Mesenchymal stem cell (in vitro differentiated cells and primary cell): ENCODE results near the gene ATP10D.

ENCODE experiments used
- DNase-seq: peaks from one replicate; pipeline ENCODE4 v3.0.0-alpha.2; 2013
- H2AFZ ChIP-seq: one replicate; pipeline ENCODE4 v1.6.1; 2013; ENCODE audit warnings: low read depth, mild to moderate bottlenecking, control low read depth, inconsistent platforms, low read length, moderate library complexity
- H2AK5ac ChIP-seq: 2 replicates; pipeline ENCODE4 v1.6.1; 2013; ENCODE audit warnings: low read length, moderate library complexity, mild to moderate bottlenecking, inconsistent platforms; ENCODE audit not compliant: severe bottlenecking
- H2BK120ac ChIP-seq: one replicate; pipeline ENCODE4 v1.6.1; 2013; ENCODE audit warnings: low read depth, mild to moderate bottlenecking, inconsistent platforms, low read length, moderate library complexity
- H2BK12ac ChIP-seq, 2 experiments: one replicate each; pipeline ENCODE4 v1.6.1; 2013; ENCODE audit warnings: inconsistent platforms in 2 of 2, low read length in 2 of 2, mild to moderate bottlenecking in 2 of 2, moderate library complexity in 2 of 2, control low read depth in 1 of 2
- H2BK15ac ChIP-seq: one replicate; pipeline ENCODE4 v1.6.1; 2013; ENCODE audit warnings: mild to moderate bottlenecking, low read depth, inconsistent platforms; ENCODE audit not compliant: poor library complexity, severe bottlenecking
- H2BK5ac ChIP-seq: 2 replicates; pipeline ENCODE4 v1.6.1; 2013; ENCODE audit warnings: low read depth, mild to moderate bottlenecking, low read length, control low read depth, inconsistent platforms; ENCODE audit not compliant: poor library complexity, severe bottlenecking
- H3K14ac ChIP-seq, 2 experiments: one replicate each; pipeline ENCODE4 v1.6.1; 2013; ENCODE audit warnings: inconsistent platforms in 2 of 2, low read length in 2 of 2, control low read depth in 1 of 2, mild to moderate bottlenecking in 1 of 2, moderate library complexity in 1 of 2
- H3K18ac ChIP-seq, 2 experiments: one replicate each; pipeline ENCODE4 v1.6.1; 2013; ENCODE audit warnings: inconsistent platforms in 2 of 2, low read length in 2 of 2, control low read depth in 1 of 2, low read depth in 1 of 2, mild to moderate bottlenecking in 1 of 2
- H3K23ac ChIP-seq, 2 experiments: one replicate each; pipeline ENCODE4 v1.6.1; 2013; ENCODE audit warnings: inconsistent platforms in 2 of 2, low read length in 2 of 2, mild to moderate bottlenecking in 2 of 2, moderate library complexity in 2 of 2, control low read depth in 1 of 2
- H3K27ac ChIP-seq: 2 replicates; pipeline ENCODE4 v1.5.1; 2013; ENCODE audit warnings: mild to moderate bottlenecking, moderate library complexity, low read length, control low read depth, inconsistent platforms; ENCODE audit not compliant: poor library complexity, severe bottlenecking
- H3K27me3 ChIP-seq, 2 experiments: 2 replicates each; pipeline versions ENCODE4 v1.6.1 to v1.7.0; 2013; ENCODE audit warnings: low read length in 2 of 2, mild to moderate bottlenecking in 2 of 2, moderate library complexity in 2 of 2, control low read depth in 1 of 2, inconsistent platforms in 1 of 2; ENCODE audit not compliant: control insufficient read depth in 1 of 2, insufficient read depth in 1 of 2
- H3K36me3 ChIP-seq, 2 experiments: 2 replicates each; pipeline versions ENCODE4 v1.6.1 to v1.7.0; 2013; ENCODE audit warnings: low read length in 2 of 2, control low read depth in 1 of 2, inconsistent platforms in 1 of 2, low read depth in 1 of 2, mild to moderate bottlenecking in 1 of 2; ENCODE audit not compliant: insufficient read depth in 2 of 2, control insufficient read depth in 1 of 2
- H3K4ac ChIP-seq, 2 experiments: one replicate each; pipeline ENCODE4 v1.6.1; 2013; ENCODE audit warnings: inconsistent platforms in 2 of 2, low read length in 2 of 2, mild to moderate bottlenecking in 2 of 2, moderate library complexity in 2 of 2, control low read depth in 1 of 2, low read depth in 1 of 2
- H3K4me1 ChIP-seq: 2 replicates; pipeline ENCODE4 v1.6.1; 2013; ENCODE audit warnings: low read depth, low read length, control low read depth; ENCODE audit not compliant: control insufficient read depth, insufficient read depth
- H3K4me2 ChIP-seq: 2 replicates; pipeline ENCODE4 v1.6.1; 2013; ENCODE audit warnings: low read length, mild to moderate bottlenecking, inconsistent platforms; ENCODE audit not compliant: poor library complexity, severe bottlenecking
- H3K4me3 ChIP-seq, 2 experiments: 2 replicates each; pipeline versions ENCODE4 v1.5.1 to v1.7.0; 2013; ENCODE audit warnings: low read length in 2 of 2, mild to moderate bottlenecking in 2 of 2, control low read depth in 1 of 2, low read depth in 1 of 2; ENCODE audit not compliant: insufficient read depth in 1 of 2
- H3K79me1 ChIP-seq: replicated peaks from 2 replicates; pipeline ENCODE4 v1.6.1; 2013; ENCODE audit warnings: mild to moderate bottlenecking, control low read depth, low read length, inconsistent platforms; ENCODE audit not compliant: poor library complexity, severe bottlenecking
- H3K9ac ChIP-seq: 2 replicates; pipeline ENCODE4 v1.7.0; 2013; ENCODE audit warnings: mild to moderate bottlenecking, low read length, moderate library complexity
- H3K9me3 ChIP-seq: 2 replicates; pipeline ENCODE4 v1.7.0; 2013; ENCODE audit warnings: mild to moderate bottlenecking, low read length; ENCODE audit not compliant: control insufficient read depth
- H4K8ac ChIP-seq: one replicate; pipeline ENCODE4 v1.6.1; 2013; ENCODE audit warnings: inconsistent platforms, mild to moderate bottlenecking, low read length, moderate library complexity
- H4K91ac ChIP-seq: one replicate; pipeline ENCODE4 v1.6.1; 2013; ENCODE audit warnings: mild to moderate bottlenecking, low read length, inconsistent platforms
- WGBS: methylation state at CpG from one replicate; pipeline ENCODE4 v1.1.7; 2013; ENCODE audit warnings: mixed read lengths; 5-methylcytosine and 5-hydroxymethylcytosine counted together

Gene ATP10D

GRCh38 chr4:47631161-47631560 is 146.1 kb downstream of the ATP10D start:
- no peak overlapping the region for H3K9ac ChIP-seq
- no peak overlapping the region for H3K4ac ChIP-seq
- H2AFZ ChIP-seq = no peak overlapping the region
- H2BK120ac ChIP-seq = no peak overlapping the region
- H3K36me3 ChIP-seq = no peaks in the 10 kb centered on the region
- no peak overlapping the region for H3K4me3 ChIP-seq
- no peak overlapping the region for H3K4me2 ChIP-seq
- WGBS = 94% methylated on average over 4 of the region's 4 CpGs
- no peak overlapping the region for H3K18ac ChIP-seq
- H3K27ac ChIP-seq = no peak overlapping the region
- H3K4me1 ChIP-seq = no peaks in the 10 kb centered on the region
- H4K91ac ChIP-seq = no peak overlapping the region
- H3K79me1 ChIP-seq = no peaks in the 10 kb centered on the region
- no peak overlapping the region for H2BK15ac ChIP-seq
- no peak for DNase-seq
- H2AK5ac ChIP-seq = no peak overlapping the region
- H3K23ac ChIP-seq = no peak overlapping the region
- H3K27me3 ChIP-seq = no peaks in the 10 kb centered on the region
- H2BK12ac ChIP-seq = no peak overlapping the region
- no peak overlapping the region for H3K14ac ChIP-seq
- no peak overlapping the region for H4K8ac ChIP-seq
- no peaks in the 10 kb centered on the region for H3K9me3 ChIP-seq
- no peak overlapping the region for H2BK5ac ChIP-seq

- H3K27me3 ChIP-seq = no peaks in the 10 kb centered on the region
- peak; percentile 24 for DNase-seq
- no peaks in the 10 kb centered on the region for H3K9me3 ChIP-seq
- H4K8ac ChIP-seq = no peak overlapping the region
- H2AK5ac ChIP-seq = no peak overlapping the region
- H3K23ac ChIP-seq = no peak overlapping the region
- H3K18ac ChIP-seq = peak overlapping the region in 1 of 2 experiments; percentile 66
- H3K4me2 ChIP-seq = no peak overlapping the region
- H2AFZ ChIP-seq = peak overlapping the region; percentile 51
- H3K4me3 ChIP-seq = no peak overlapping the region
- no peak overlapping the region for H3K27ac ChIP-seq
- H4K91ac ChIP-seq = no peak overlapping the region
- no peak overlapping the region for H3K4ac ChIP-seq
- H2BK15ac ChIP-seq = no peak overlapping the region
- no peak overlapping the region for H2BK12ac ChIP-seq
- H3K14ac ChIP-seq = peak overlapping the region in 1 of 2 experiments; percentile 65
- H3K4me1 ChIP-seq = no peaks in the 10 kb centered on the region
- no peaks in the 10 kb centered on the region for H3K36me3 ChIP-seq
- WGBS = 41% methylated on average over 3 of the region's 3 CpGs
- no peak overlapping the region for H2BK120ac ChIP-seq
- H2BK5ac ChIP-seq = no peak overlapping the region
- H3K79me1 ChIP-seq = no peaks in the 10 kb centered on the region
- no peak overlapping the region for H3K9ac ChIP-seq
These were observed 154.5 kb downstream of the ATP10D start for GRCh38 chr4:47639531-47639930.

GRCh38 chr4:47640911-47641310 is 155.8 kb downstream of the ATP10D start:
- Histone ChIP-seq H2BK12ac (no peak overlapping the region), H3K9ac (no peak overlapping the region), H2AK5ac (no peak overlapping the region), H2AFZ (no peak overlapping the region), H3K27me3 (no peaks in the 10 kb centered on the region), H3K4me1 (no peaks in the 10 kb centered on the region), H3K9me3 (no peaks in the 10 kb centered on the region), H2BK15ac (no peak overlapping the region), H3K18ac (no peak overlapping the region), H3K27ac (no peak overlapping the region), H3K23ac (no peak overlapping the region), H2BK5ac (no peak overlapping the region), H3K36me3 (no peaks in the 10 kb centered on the region), H3K79me1 (no peaks in the 10 kb centered on the region), H2BK120ac (no peak overlapping the region), H3K4me3 (no peak overlapping the region), H3K14ac (no peak overlapping the region), H4K8ac (no peak overlapping the region), H3K4me2 (no peak overlapping the region), H3K4ac (no peak overlapping the region), H4K91ac (no peak overlapping the region)
- DNase-seq = no peak

- Histone ChIP-seq H3K4me1 (no peaks in the 10 kb centered on the region), H3K27me3 (no peaks in the 10 kb centered on the region), H2AK5ac (no peak overlapping the region), H3K79me1 (no peaks in the 10 kb centered on the region), H3K14ac (no peak overlapping the region), H3K4ac (no peak overlapping the region), H3K9ac (no peak overlapping the region), H4K91ac (no peak overlapping the region), H3K9me3 (no peaks in the 10 kb centered on the region), H3K36me3 (no peaks in the 10 kb centered on the region), H3K4me3 (no peak overlapping the region), H3K27ac (no peak overlapping the region), H2AFZ (no peak overlapping the region), H2BK5ac (no peak overlapping the region), H2BK15ac (no peak overlapping the region), H3K4me2 (no peak overlapping the region), H4K8ac (no peak overlapping the region), H2BK120ac (no peak overlapping the region), H3K23ac (no peak overlapping the region), H2BK12ac (no peak overlapping the region), H3K18ac (no peak overlapping the region)
- WGBS = 86% methylated on average over 1 of the region's 1 CpG
- peak; percentile 16 for DNase-seq
These were observed 156.7 kb downstream of the ATP10D start for GRCh38 chr4:47641755-47642154.
